Measurements from ENCODE around the gene RNASEL. TPM values are rescaled to one million over a fixed set of nuclear protein-coding genes. Genes with fewer than 3 reads are reported as not detected.
"Not testable (repeated sequence)": the region's sequence is repeated elsewhere in the genome, so short reads cannot be mapped to it uniquely, and the experiment has no call there.

The RNASEL gene
- total RNA-seq, 1 experiment from 2014 or later: 7.6 TPM

GRCh38 chr1:182567629-182568028 lies 21.4 kb downstream of the RNASEL start:
- no peak for DNase-seq (ENCODE audit: extremely low read depth, low read depth)

- DNase-seq (ENCODE audit: extremely low read depth, low read depth): no peak
These were observed 23.5 kb downstream of the RNASEL start for GRCh38 chr1:182565537-182565936.

- no peak for DNase-seq (ENCODE audit: extremely low read depth, low read depth)
These were observed 24.6 kb downstream of the RNASEL start for GRCh38 chr1:182564406-182565004.

- no peak for DNase-seq (ENCODE audit: extremely low read depth, low read depth)
These were observed 26.0 kb downstream of the RNASEL start for GRCh38 chr1:182563095-182563494.

GRCh38 chr1:182561456-182561855 lies 27.6 kb downstream of the RNASEL start:
- DNase-seq (ENCODE audit: extremely low read depth, low read depth): no peak

- DNase-seq (ENCODE audit: extremely low read depth, low read depth): no peak
These were observed 28.6 kb downstream of the RNASEL start for GRCh38 chr1:182560392-182560984.

- no peak for DNase-seq (ENCODE audit: extremely low read depth, low read depth)
These were observed 32.8 kb downstream of the RNASEL start for GRCh38 chr1:182556279-182556678.

- DNase-seq (ENCODE audit: extremely low read depth, low read depth): no peak
These were observed 33.6 kb downstream of the RNASEL start for GRCh38 chr1:182555493-182555892.

- DNase-seq (ENCODE audit: extremely low read depth, low read depth): no peak
These were observed 36.5 kb downstream of the RNASEL start for GRCh38 chr1:182552527-182552926.

- DNase-seq (ENCODE audit: extremely low read depth, low read depth): no peak
These were observed 39.2 kb downstream of the RNASEL start for GRCh38 chr1:182549811-182550210.

GRCh38 chr1:182549346-182549745 lies 39.7 kb downstream of the RNASEL start:
- DNase-seq (ENCODE audit: extremely low read depth, low read depth): no peak

GRCh38 chr1:182533896-182534295 lies 55.2 kb downstream of the RNASEL start:
- no peak for DNase-seq (ENCODE audit: extremely low read depth, low read depth)

- DNase-seq (ENCODE audit: extremely low read depth, low read depth): not testable (repeated sequence)
These were observed 60.9 kb downstream of the RNASEL start for GRCh38 chr1:182528206-182528605.

GRCh38 chr1:182527680-182528079 lies 61.4 kb downstream of the RNASEL start:
- DNase-seq (ENCODE audit: extremely low read depth, low read depth): peak; percentile 26

- DNase-seq (ENCODE audit: extremely low read depth, low read depth): no peak
These were observed 63.7 kb downstream of the RNASEL start for GRCh38 chr1:182525342-182525741.

Small RNA genes within 50 kb of the gene (small RNA-seq; reads per million reads assigned to genes)
- gene RF00017: 0 reads per million in 2 experiments

Other genes starting within 250 kb of the RNASEL start
- gene GLUL, start 197.5 kb downstream of the RNASEL start, total RNA-seq (2014; rRNA removed; shearing (Covaris generic)): 91.0 and 106 TPM in 2 replicates
- gene TEDDM1, start 188.6 kb downstream of the RNASEL start, total RNA-seq (2014; rRNA removed; shearing (Covaris generic)): not detected in 2 replicates
- gene RGSL1, start 139.1 kb downstream of the RNASEL start, total RNA-seq (2014; rRNA removed; shearing (Covaris generic)): 0.07 TPM in 1 of 2 replicates, not detected in the other
- gene RGS16, start 15.1 kb upstream of the RNASEL start, total RNA-seq (2014; rRNA removed; shearing (Covaris generic)): 25.1 and 27.4 TPM in 2 replicates
- not detected in 2 replicates for gene RGS8, start 95.3 kb upstream of the RNASEL start, total RNA-seq (2014; rRNA removed; shearing (Covaris generic))
- 10.7 and 23.7 TPM in 2 replicates for gene NPL, start 200.5 kb upstream of the RNASEL start, total RNA-seq (2014; rRNA removed; shearing (Covaris generic))